Neural cell (in vitro differentiated cells): ENCODE data around the gene GGT6. TPM values are rescaled to one million over a fixed set of nuclear protein-coding genes. Genes with fewer than 3 reads are reported as not detected.

ENCODE experiments used
- H2AFZ ChIP-seq: fragments of 200-600, 300-800 bp; sonication (generic), shearing (Covaris generic); 2 replicates; pipeline ENCODE4 v1.6.0; 2014; ENCODE audit warnings: low read depth, mild to moderate bottlenecking, antibody characterized with exemption, low read length, moderate library complexity
- H3F3A ChIP-seq: fragments of 200-600 bp; shearing (Covaris generic); 2 replicates; pipeline ENCODE4 v1.6.1; 2016; ENCODE audit warnings: mild to moderate bottlenecking, moderate library complexity, mixed read lengths, antibody characterized with exemption, low read length; ENCODE audit not compliant: insufficient read depth, poor library complexity, severe bottlenecking
- H3K27ac ChIP-seq: fragments of 200-600, 300-800 bp; sonication (generic), shearing (Covaris generic); 2 replicates; pipeline ENCODE4 v1.5.1; 2014; ENCODE audit warnings: mild to moderate bottlenecking, low read length, moderate library complexity
- H3K27me3 ChIP-seq: fragments of 300-800, 200-600 bp; sonication (generic), shearing (Covaris generic); 2 replicates; pipeline ENCODE4 v1.6.0; 2014; ENCODE audit warnings: mild to moderate bottlenecking, low read depth, low read length, moderate library complexity; ENCODE audit not compliant: insufficient read depth
- H3K36me3 ChIP-seq: fragments of 300-800, 200-600 bp; sonication (generic), shearing (Covaris generic); 2 replicates; pipeline ENCODE4 v1.5.1; 2014; ENCODE audit warnings: mild to moderate bottlenecking, antibody characterized with exemption, low read length, moderate library complexity; ENCODE audit not compliant: insufficient read depth
- H3K4me2 ChIP-seq: fragments of 300-800, 200-600 bp; sonication (generic), shearing (Covaris generic); 2 replicates; pipeline ENCODE4 v1.6.0; 2014; ENCODE audit warnings: mild to moderate bottlenecking, low read length
- H3K4me3 ChIP-seq: fragments of 300-800, 200-600 bp; sonication (generic), shearing (Covaris generic); 2 replicates; pipeline ENCODE4 v1.5.1; 2014; ENCODE audit warnings: mild to moderate bottlenecking, low read length, moderate library complexity
- H3K79me2 ChIP-seq: fragments of 200-600 bp; shearing (Covaris generic); replicated peaks from 2 replicates; pipeline ENCODE4 v1.6.0; 2014; ENCODE audit warnings: mild to moderate bottlenecking, low read length, moderate library complexity; ENCODE audit not compliant: insufficient read depth
- H3K9ac ChIP-seq: fragments of 300-800, 200-600 bp; sonication (generic), shearing (Covaris generic); 2 replicates; pipeline ENCODE4 v1.6.1; 2016; ENCODE audit warnings: mild to moderate bottlenecking, low read length, mixed read lengths
- H3K9me2 ChIP-seq: fragments of 200-600 bp; shearing (Covaris generic); 2 replicates; pipeline ENCODE4 v1.6.1; 2016; ENCODE audit warnings: mild to moderate bottlenecking, low read length, mixed read lengths; ENCODE audit not compliant: insufficient read depth
- H3K9me3 ChIP-seq: fragments of 200-600, 300-800 bp; sonication (generic), shearing (Covaris generic); 2 replicates; pipeline ENCODE4 v1.6.1; 2016; ENCODE audit warnings: mild to moderate bottlenecking, mixed run types, low read length, moderate library complexity, mixed read lengths
- H4K20me1 ChIP-seq: fragments of 200-600 bp; shearing (Covaris generic); 2 replicates; pipeline ENCODE4 v1.6.1; 2016; ENCODE audit warnings: mild to moderate bottlenecking, mixed run types; ENCODE audit not compliant: insufficient read depth
- CTCF ChIP-seq: fragments of 450-650 bp; IDR thresholded peaks from 2 replicates; pipeline ENCODE4 v1.5.1; 2014; ENCODE audit warnings: antibody characterized with exemption, mild to moderate bottlenecking, moderate library complexity; ENCODE audit not compliant: poor library complexity, severe bottlenecking
- EP300 ChIP-seq: fragments of 450-650 bp; conservative IDR thresholded peaks from 2 replicates; pipeline ENCODE4 v1.6.1; 2014; ENCODE audit warnings: antibody characterized with exemption, mild to moderate bottlenecking, moderate library complexity; ENCODE audit not compliant: poor library complexity, severe bottlenecking
- EZH2 ChIP-seq: fragments of 200-600, 300-800 bp; shearing (Covaris generic), sonication (generic); IDR thresholded peaks from 2 replicates; pipeline ENCODE4 v1.6.1; 2014; ENCODE audit warnings: antibody characterized with exemption, low read length, borderline replicate concordance, mild to moderate bottlenecking; ENCODE audit not compliant: insufficient read depth, poor library complexity, severe bottlenecking
- MXI1 ChIP-seq: fragments of 450-650 bp; conservative IDR thresholded peaks from 2 replicates; pipeline ENCODE4 v1.6.1; 2014; ENCODE audit warnings: antibody characterized with exemption, mild to moderate bottlenecking; ENCODE audit not compliant: poor library complexity, severe bottlenecking
- RAD21 ChIP-seq: fragments of 450-650 bp; conservative IDR thresholded peaks from 2 replicates; pipeline ENCODE4 v1.6.1; 2014; ENCODE audit warnings: antibody characterized with exemption, mild to moderate bottlenecking, moderate library complexity
- TAF1 ChIP-seq: IDR thresholded peaks from 2 replicates; pipeline ENCODE4 v1.6.1; 2012; ENCODE audit warnings: low read depth
- polyA plus RNA-seq: library from polyadenylated mRNA; depleted of rRNA; stranded (reverse); fragments of >200 nt; gene quantifications from 2 replicates; pipeline ENCODE4 v1.2.3, GENCODE V29; 2014

The GGT6 gene
- polyA plus RNA-seq, 1 donor from 2014 or later: not detected

- H3K9me3 ChIP-seq: no peaks in the 10 kb centered on the region
- H3K36me3 ChIP-seq: no peaks in the 10 kb centered on the region
- no peaks in the 10 kb centered on the region for H3K9me2 ChIP-seq
- H4K20me1 ChIP-seq: no peaks in the 10 kb centered on the region
- H3K27me3 ChIP-seq: no peaks in the 10 kb centered on the region
- no peak overlapping the region for H2AFZ ChIP-seq
- H3K79me2 ChIP-seq: no peaks in the 10 kb centered on the region
- no peak overlapping the region for H3K4me3 ChIP-seq
- H3K9ac ChIP-seq: no peak overlapping the region
- no peak for TF ChIP-seq TAF1
- TF ChIP-seq MXI1: no peak
- TF ChIP-seq RAD21: no peak
- no peak for TF ChIP-seq EP300
- TF ChIP-seq EZH2: no peak
- TF ChIP-seq CTCF: no peak
- H3K27ac ChIP-seq: no peak overlapping the region
- no peaks in the 10 kb centered on the region for H3F3A ChIP-seq
- no peak overlapping the region for H3K4me2 ChIP-seq
These were observed 52.8 kb downstream of the GGT6 start for GRCh38 chr17:4507361-4508111.

Other genes with a start within 250 kb of the GGT6 start
- gene UBE2G1, start 193.9 kb downstream of the GGT6 start, polyA plus RNA-seq: 65.8 and 67.4 TPM in 2 replicates
- gene SPNS3, start 126.6 kb downstream of the GGT6 start, polyA plus RNA-seq: not detected in 2 replicates
- 39.7 and 57.5 TPM in 2 replicates for gene SPNS2, start 61.7 kb downstream of the GGT6 start, polyA plus RNA-seq
- gene MYBBP1A, start 5.2 kb downstream of the GGT6 start, polyA plus RNA-seq: 15.6 and 21.0 TPM in 2 replicates
- 0.54 and 0.81 TPM in 2 replicates for gene SMTNL2, start 24.0 kb upstream of the GGT6 start, polyA plus RNA-seq
- gene ALOX15, start 81.1 kb upstream of the GGT6 start, polyA plus RNA-seq: 0.12 and 0.16 TPM in 2 replicates
- 15.9 and 24.7 TPM in 2 replicates for gene PELP1, start 143.6 kb upstream of the GGT6 start, polyA plus RNA-seq
- 28.3 and 34.1 TPM in 2 replicates for gene ARRB2, start 150.1 kb upstream of the GGT6 start, polyA plus RNA-seq
- gene MED11, start 170.9 kb upstream of the GGT6 start, polyA plus RNA-seq: 17.2 and 20.5 TPM in 2 replicates
- not detected in 2 replicates for gene ZMYND15, start 179.3 kb upstream of the GGT6 start, polyA plus RNA-seq
- not detected in 2 replicates for gene CXCL16, start 179.4 kb upstream of the GGT6 start, polyA plus RNA-seq
- not detected in 2 replicates for gene TM4SF5, start 211.3 kb upstream of the GGT6 start, polyA plus RNA-seq
- 1.6 TPM in 1 of 2 replicates, not detected in the other for gene VMO1, start 225.8 kb upstream of the GGT6 start, polyA plus RNA-seq
- gene GLTPD2, start 228.4 kb upstream of the GGT6 start, polyA plus RNA-seq: 2.6 TPM in 1 of 2 replicates, not detected in the other
- 175 and 194 TPM in 2 replicates for gene PSMB6, start 235.6 kb upstream of the GGT6 start, polyA plus RNA-seq
- gene PLD2, start 246.6 kb upstream of the GGT6 start, polyA plus RNA-seq: 2.0 and 3.9 TPM in 2 replicates